HepG2 (cell line): ENCODE measurements around the gene TM9SF4. TPM values are rescaled to one million over a fixed set of nuclear protein-coding genes. Genes with fewer than 3 reads are reported as not detected.

Experiments
- ATF5 ChIP-seq: sonication (generic); formaldehyde crosslinking; IDR thresholded peaks from 2 replicates; pipeline ENCODE4 v1.4.0; 2020; ENCODE audit warnings: mild to moderate bottlenecking, low read depth, missing genetic modification reagents
- BCL6 ChIP-seq: IDR thresholded peaks from 2 replicates; pipeline ENCODE4 v1.6.1; 2016; ENCODE audit warnings: missing genetic modification reagents, missing compliant biosample characterization
- FOSL1 ChIP-seq: sonication (generic); formaldehyde crosslinking; IDR thresholded peaks from 2 replicates; pipeline ENCODE4 v1.9.0; 2021; ENCODE audit warnings: missing genetic modification reagents, borderline replicate concordance
- MAFF ChIP-seq: IDR thresholded peaks from 2 replicates; pipeline ENCODE4 v1.6.1; 2011; ENCODE audit warnings: low read depth, low read length, improper control_type of control experiment
- MXD1 ChIP-seq: sonication (generic); formaldehyde crosslinking; IDR thresholded peaks from 2 replicates; pipeline ENCODE4 v1.4.0; 2020; ENCODE audit warnings: mild to moderate bottlenecking, missing genetic modification reagents
- NCOA2 ChIP-seq: sonication (generic); formaldehyde crosslinking; IDR thresholded peaks from 2 replicates; pipeline ENCODE4 v1.8.0; 2022; ENCODE audit warnings: inconsistent platforms
- POGK ChIP-seq: sonication (generic); formaldehyde crosslinking; conservative IDR thresholded peaks from 2 replicates; pipeline ENCODE4 v1.8.0; 2022; ENCODE audit warnings: mild to moderate bottlenecking, moderate library complexity, missing genetic modification reagents
- ZNF382 ChIP-seq: sonication (generic); formaldehyde crosslinking; IDR thresholded peaks from 2 replicates; pipeline ENCODE4 v1.5.0; 2020; ENCODE audit warnings: missing genetic modification reagents, mild to moderate bottlenecking, borderline replicate concordance
- ZNF691 ChIP-seq: sonication (generic); formaldehyde crosslinking; IDR thresholded peaks from 2 replicates; pipeline ENCODE4 v1.4.0; 2020; ENCODE audit warnings: missing genetic modification reagents, low read depth, mild to moderate bottlenecking, borderline replicate concordance
- ZNF790 ChIP-seq: sonication (generic); formaldehyde crosslinking; IDR thresholded peaks from 2 replicates; pipeline ENCODE4 v1.8.0; 2022; ENCODE audit warnings: missing genetic modification reagents, mild to moderate bottlenecking, borderline replicate concordance
- ZNF792 ChIP-seq: IDR thresholded peaks from 2 replicates; pipeline ENCODE4 v1.6.1; 2016
- ZNF850 ChIP-seq: sonication (generic); formaldehyde crosslinking; conservative IDR thresholded peaks from 2 replicates; pipeline ENCODE4 v1.9.0; 2021; ENCODE audit warnings: mild to moderate bottlenecking, missing genetic modification reagents
- polyA plus RNA-seq, 8 experiments: library from polyadenylated mRNA; depleted of rRNA in 3 of 8; stranded (reverse) in 7 of 8; unstranded in 1 of 8; fragments of >200 nt; fragmentation: Illumina TruSeq in 4 of 8; extraction: Trizol in 4 of 8; gene quantifications; 2 replicates each; pipeline versions ENCODE4 v1.2.1 to v1.2.3, GENCODE V29; 2011 to 2016; ENCODE audit warnings: low read depth in 4 of 8, missing spikeins in 1 of 8, mixed read lengths in 1 of 8; ENCODE audit not compliant: insufficient read depth in 1 of 8
- total RNA-seq, 5 experiments: library from RNA; depleted of rRNA; stranded (reverse); fragments of >200 nt; fragmentation: Illumina TruSeq; extraction: Trizol; gene quantifications; 2 replicates each; pipeline ENCODE4 v1.2.3, GENCODE V29; 2016; ENCODE audit warnings: low read depth in 1 of 5

TM9SF4 gene
- total and polyA plus RNA-seq, 2 of the 13 experiments (the other 11 are each of a cell fraction or from before 2014, with no cell fraction given) = 53.5 to 171 TPM

GRCh38 chr20:32110727-32111126, 1.2 kb downstream of the TM9SF4 start (continued):
- TF ChIP-seq ATF5 (no peak), NCOA2 (no peak), MXD1 (CRISPR knock-in tag) (no peak), MAFF (peak; percentile 72), FOSL1 (CRISPR knock-in tag) (no peak), ZNF792 (no peak), BCL6 (CRISPR knock-in tag) (no peak), ZNF691 (CRISPR knock-in tag) (no peak), ZNF382 (CRISPR knock-in tag) (no peak), ZNF850 (CRISPR knock-in tag) (no peak), POGK (CRISPR knock-in tag) (0 out of 2 replicates have a peak, but pooled peaks have one; percentile 5), ZNF790 (0 out of 2 replicates have a peak, but pooled peaks have one; percentile 31)
